ENCODE measurements around the gene TOM1.

Gene TOM1

DNA sequence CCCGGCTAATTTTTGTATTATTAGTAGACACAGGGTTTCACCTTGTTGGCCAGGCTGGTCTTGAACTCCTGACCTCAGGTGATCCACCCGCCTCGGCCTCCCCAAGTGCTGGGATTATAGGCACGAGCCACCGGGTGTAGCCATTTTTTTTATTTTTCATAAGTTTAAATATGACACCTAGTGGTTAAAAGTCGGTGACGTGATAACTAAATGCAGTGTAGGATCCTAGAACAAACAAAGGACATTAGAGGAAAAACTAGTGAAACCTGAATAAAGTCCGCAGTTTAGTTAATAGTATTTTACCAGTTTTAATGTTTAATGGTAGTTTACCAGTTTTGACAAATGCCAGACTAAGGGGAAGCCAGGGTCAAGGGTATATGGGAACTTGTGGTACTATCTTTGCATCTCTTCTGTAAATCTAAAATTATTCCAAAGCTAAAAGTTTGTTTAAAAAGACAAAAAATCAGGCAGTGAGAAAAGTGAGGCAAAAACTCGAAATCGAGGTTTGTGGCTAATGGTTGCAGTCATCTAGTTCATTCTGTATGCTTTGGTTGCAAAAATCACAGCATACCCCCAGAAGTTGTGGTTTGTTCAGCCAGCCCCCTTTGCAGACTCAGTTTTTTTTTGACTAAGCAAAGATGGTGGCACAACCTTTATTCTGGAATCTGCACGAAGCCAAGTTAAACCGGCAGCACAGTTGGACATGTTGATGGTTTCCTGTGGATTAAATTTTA lies 29.6 kb downstream of the TOM1 start:
- no peak overlapping the region for H3K27ac ChIP-seq
- TF ChIP-seq, protein P1, sequence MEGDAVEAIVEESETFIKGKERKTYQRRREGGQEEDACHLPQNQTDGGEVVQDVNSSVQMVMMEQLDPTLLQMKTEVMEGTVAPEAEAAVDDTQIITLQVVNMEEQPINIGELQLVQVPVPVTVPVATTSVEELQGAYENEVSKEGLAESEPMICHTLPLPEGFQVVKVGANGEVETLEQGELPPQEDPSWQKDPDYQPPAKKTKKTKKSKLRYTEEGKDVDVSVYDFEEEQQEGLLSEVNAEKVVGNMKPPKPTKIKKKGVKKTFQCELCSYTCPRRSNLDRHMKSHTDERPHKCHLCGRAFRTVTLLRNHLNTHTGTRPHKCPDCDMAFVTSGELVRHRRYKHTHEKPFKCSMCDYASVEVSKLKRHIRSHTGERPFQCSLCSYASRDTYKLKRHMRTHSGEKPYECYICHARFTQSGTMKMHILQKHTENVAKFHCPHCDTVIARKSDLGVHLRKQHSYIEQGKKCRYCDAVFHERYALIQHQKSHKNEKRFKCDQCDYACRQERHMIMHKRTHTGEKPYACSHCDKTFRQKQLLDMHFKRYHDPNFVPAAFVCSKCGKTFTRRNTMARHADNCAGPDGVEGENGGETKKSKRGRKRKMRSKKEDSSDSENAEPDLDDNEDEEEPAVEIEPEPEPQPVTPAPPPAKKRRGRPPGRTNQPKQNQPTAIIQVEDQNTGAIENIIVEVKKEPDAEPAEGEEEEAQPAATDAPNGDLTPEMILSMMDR (IDR thresholded peaks at IDR 0.05): no peak

DNA sequence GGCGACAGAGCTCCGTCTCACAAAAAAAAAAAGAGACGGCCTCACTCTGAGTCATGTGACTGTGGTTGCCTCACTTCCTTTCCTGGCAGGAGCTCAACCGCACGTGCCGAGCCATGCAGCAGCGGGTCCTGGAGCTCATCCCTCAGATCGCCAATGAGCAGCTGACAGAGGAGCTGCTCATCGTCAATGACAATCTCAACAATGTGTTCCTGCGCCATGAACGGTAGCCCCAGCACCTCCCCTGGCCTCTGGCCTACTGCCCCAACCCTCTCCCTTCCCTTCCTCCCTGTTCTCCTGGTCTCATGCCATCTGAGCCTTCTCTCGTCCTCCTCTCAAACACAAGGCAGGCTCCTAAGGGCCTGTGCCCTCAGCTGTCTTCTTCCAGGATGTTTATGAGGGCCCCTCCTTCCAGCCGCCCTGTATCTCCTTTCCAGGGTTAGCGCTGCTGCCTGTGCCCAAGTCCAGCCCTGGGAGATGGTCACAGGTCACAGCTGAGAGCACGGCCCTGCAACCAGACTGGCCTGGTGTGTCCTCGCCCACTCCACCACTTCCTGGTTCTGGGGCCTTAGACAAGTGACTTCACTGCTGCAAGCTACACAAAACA lies 30.7 kb downstream of the TOM1 start:
- Histone ChIP-seq H3K27ac (peak overlapping the region in 1 of 2 donors; percentile 64), H3K4me3 (no peak overlapping the region)
- TF ChIP-seq, protein P1 (IDR thresholded peaks at IDR 0.05): no peak
- DNase-seq (ENCODE audit: low spot score): no peak

More for the DNA sequence above, 29.6 kb downstream of the TOM1 start:
- DNase-seq (ENCODE audit: low spot score): no peak
- H3K4me3 ChIP-seq: no peak overlapping the region

DNA sequence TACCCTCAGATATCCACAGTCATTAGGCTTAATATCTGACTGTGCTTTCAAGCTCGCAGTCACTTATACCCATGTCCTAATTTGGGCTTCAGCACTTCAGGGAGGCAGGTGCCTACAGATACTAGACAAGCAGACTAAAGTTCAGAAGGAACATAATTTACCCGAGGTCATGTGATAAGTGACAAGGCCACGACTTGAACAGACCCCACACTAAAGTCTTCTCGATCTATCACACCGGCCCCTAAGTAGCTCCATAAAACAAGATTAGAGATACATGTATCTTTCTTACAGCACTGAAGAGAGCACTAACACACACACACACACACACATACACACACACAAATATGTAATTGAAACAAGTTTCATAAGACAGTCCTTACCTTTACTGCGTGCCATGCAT lies 32.6 kb downstream of the TOM1 start:
- no peak for DNase-seq (ENCODE audit: low spot score)
- TF ChIP-seq, protein P1 (IDR thresholded peaks at IDR 0.05): no peak
- no peak overlapping the region for H3K27ac ChIP-seq
- no peak overlapping the region for H3K4me3 ChIP-seq

DNA sequence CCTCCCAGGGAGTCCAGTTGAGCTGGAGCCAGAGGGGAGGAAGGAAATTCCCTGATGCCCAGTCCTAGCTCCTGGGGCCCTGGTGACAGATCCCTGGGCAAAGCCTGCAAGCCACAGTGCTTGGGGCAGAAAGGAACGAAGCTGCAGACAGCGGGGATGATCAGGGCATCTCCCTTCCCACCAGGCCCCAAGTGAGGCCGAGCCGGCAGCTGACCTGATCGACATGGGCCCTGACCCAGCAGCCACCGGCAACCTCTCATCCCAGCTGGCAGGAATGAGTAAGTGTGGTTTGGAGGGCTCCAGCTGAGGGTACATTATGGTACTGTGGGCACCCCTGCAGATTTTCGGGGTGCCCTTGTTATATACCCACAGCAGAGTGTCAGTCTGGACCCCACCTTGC lies 33.5 kb downstream of the TOM1 start:
- no peak overlapping the region for H3K27ac ChIP-seq
- no peak for DNase-seq (ENCODE audit: low spot score)
- TF ChIP-seq, protein P1 (IDR thresholded peaks at IDR 0.05): no peak
- no peak overlapping the region for H3K4me3 ChIP-seq

DNA sequence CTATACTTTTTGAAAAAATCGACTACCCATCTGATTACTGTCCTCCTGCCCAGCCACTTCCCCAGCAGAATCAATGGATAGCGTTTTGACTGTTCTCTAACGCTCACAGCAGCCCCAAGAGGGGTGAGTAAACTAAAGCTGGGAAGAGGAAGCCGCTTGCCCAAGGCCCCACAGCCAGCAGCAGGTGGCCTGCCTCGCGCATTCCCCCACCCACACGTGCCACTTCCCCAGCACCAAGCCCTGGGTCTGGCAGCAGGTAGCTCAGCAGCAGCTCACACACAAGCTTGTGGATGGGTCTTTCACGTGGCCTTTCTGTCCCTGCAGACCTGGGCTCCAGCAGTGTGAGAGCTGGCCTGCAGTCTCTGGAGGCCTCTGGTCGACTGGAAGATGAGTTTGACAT lies 34.3 kb downstream of the TOM1 start:
- H3K27ac ChIP-seq: no peak overlapping the region
- no peak overlapping the region for H3K4me3 ChIP-seq
- DNase-seq (ENCODE audit: low spot score): no peak
- TF ChIP-seq, protein P1 (IDR thresholded peaks at IDR 0.05): no peak

DNA sequence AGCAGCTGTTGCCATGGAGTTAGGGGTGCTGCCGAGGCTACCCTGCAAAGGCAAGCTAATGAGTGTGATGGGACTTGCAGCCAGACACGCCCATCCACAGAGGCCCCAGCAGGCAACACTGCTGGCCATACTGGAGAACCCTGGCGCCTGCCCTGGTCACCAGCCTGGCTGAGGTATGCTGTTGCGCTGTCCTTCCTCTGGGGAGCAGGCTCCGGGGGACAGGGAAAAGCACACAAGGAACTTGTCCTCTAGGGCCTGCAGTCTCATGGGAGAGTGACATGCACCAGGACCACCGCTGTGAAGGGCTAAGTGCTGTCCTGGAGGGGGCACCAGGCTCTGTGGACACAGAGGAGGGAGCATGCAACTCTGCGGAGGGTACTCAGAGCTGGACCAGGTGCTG lies 35.8 kb downstream of the TOM1 start:
- no peak overlapping the region for H3K4me3 ChIP-seq
- DNase-seq (ENCODE audit: low spot score): no peak
- TF ChIP-seq, protein P1 (IDR thresholded peaks at IDR 0.05): no peak
- no peak overlapping the region for H3K27ac ChIP-seq

Measured in coronary artery (tissue), 2 donors.